ENCODE measurements around the gene PWP1. TPM values are rescaled to one million over a fixed set of nuclear protein-coding genes. Genes with fewer than 3 reads are reported as not detected.

PWP1 gene
- total and polyA plus RNA-seq, 2 experiments from 2014 or later: 110 to 211 TPM

DNA sequence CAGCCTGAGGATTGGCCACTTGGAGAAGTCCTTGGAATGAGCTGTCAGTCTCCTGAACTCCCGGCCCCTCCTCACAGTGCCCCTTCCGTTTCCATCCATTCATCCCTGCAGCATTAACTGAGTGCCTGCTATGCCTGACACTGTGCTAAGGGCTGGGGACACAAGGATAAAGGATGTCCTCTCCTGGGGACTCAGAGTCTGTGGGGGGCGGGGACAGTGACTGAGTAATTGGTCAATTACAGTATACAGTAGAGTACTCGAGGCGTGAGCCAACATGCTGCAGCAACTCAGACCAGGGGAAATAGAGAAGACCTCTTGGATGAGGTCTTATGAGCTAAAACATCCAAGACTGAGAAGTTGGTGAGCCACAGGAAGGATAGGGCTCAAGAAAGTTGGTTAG, 43.4 kb upstream of the PWP1 start (continued):
- TF ChIP-seq ZNF331 (CRISPR knock-in tag; IDR thresholded peaks at IDR 0.05; ENCODE audit: low read depth): no peak
- TF ChIP-seq, protein P1, sequence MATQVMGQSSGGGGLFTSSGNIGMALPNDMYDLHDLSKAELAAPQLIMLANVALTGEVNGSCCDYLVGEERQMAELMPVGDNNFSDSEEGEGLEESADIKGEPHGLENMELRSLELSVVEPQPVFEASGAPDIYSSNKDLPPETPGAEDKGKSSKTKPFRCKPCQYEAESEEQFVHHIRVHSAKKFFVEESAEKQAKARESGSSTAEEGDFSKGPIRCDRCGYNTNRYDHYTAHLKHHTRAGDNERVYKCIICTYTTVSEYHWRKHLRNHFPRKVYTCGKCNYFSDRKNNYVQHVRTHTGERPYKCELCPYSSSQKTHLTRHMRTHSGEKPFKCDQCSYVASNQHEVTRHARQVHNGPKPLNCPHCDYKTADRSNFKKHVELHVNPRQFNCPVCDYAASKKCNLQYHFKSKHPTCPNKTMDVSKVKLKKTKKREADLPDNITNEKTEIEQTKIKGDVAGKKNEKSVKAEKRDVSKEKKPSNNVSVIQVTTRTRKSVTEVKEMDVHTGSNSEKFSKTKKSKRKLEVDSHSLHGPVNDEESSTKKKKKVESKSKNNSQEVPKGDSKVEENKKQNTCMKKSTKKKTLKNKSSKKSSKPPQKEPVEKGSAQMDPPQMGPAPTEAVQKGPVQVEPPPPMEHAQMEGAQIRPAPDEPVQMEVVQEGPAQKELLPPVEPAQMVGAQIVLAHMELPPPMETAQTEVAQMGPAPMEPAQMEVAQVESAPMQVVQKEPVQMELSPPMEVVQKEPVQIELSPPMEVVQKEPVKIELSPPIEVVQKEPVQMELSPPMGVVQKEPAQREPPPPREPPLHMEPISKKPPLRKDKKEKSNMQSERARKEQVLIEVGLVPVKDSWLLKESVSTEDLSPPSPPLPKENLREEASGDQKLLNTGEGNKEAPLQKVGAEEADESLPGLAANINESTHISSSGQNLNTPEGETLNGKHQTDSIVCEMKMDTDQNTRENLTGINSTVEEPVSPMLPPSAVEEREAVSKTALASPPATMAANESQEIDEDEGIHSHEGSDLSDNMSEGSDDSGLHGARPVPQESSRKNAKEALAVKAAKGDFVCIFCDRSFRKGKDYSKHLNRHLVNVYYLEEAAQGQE (IDR thresholded peaks at IDR 0.05; ENCODE audit: unreplicated experiment): no peak
- TF ChIP-seq ZNF114 (CRISPR knock-in tag; IDR thresholded peaks at IDR 0.05): no peak

DNA sequence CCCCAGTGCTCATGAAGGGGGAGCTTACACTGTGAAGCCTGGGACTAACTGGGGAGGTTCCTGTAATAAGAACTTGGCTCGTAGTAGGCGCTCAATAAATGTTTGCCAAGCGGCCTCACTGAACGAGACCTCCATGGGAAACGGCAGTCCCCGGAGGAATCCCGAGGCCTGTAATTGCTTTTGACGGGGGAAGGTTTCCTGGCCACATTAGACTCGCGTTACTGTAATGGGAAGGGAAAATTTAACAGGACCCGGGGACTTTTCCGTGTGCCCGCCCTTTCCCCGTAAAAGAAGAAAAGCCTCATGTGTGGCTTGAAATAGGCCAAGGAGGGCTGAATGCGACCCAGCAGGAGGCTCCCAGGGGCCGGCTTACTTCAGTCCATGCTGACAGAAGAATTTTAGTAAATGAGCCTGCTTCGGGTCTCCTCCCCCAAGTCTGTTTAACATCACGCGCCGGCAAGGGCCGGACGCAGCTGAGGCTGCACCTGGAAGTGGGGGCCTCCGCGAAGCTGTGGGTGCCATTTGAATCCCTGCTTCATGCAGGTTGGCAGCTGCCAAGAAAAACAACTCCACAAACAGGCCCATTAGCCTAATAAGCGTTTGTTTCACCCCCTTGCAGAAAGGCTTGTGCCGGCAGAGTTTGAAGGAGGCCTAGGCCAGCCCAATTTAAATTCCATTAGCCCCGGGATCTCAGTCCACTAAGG, 39.8 kb upstream of the PWP1 start:
- Mint-ChIP-seq H3K27ac (peak overlapping the region; percentile 92), H3K4me1 (peaks cover 23% of the 10 kb centered on the region), H3K9me3 (no peaks in the 10 kb centered on the region), H3K36me3 (ENCODE audit: low read depth) (peaks cover 4% of the 10 kb centered on the region), H3K4me3 (peak overlapping the region; percentile 46; the same call in 1 of the 3 replicates), H3K27me3 (ENCODE audit: insufficient read depth, low read depth, poor library complexity) (peaks cover 6% of the 10 kb centered on the region)
- Histone ChIP-seq H3K36me3 (ENCODE audit: insufficient read depth) (no peaks in the 10 kb centered on the region), H3K4me2 (peak overlapping the region; percentile 7; the same call in 1 of the 2 replicates), H2AFZ (peak overlapping the region; percentile 75; the same call in 1 of the 2 replicates), H3F3A (replicated peaks; ENCODE audit: low read depth) (peaks cover 11% of the 10 kb centered on the region; the same call in 1 of the 2 replicates), H4K20me1 (replicated peaks; ENCODE audit: insufficient read depth) (no peaks in the 10 kb centered on the region), H3K27ac (ENCODE audit: low read depth) (peak overlapping the region; percentile 90), H3K4me3 (peak overlapping the region; percentile 12; the same call in 1 of the 2 replicates), H3K9me2 (ENCODE audit: insufficient read depth) (no peaks in the 10 kb centered on the region), H3K4me1 (ENCODE audit: insufficient read depth) (peaks cover 16% of the 10 kb centered on the region), H3K27me3 (ENCODE audit: insufficient read depth) (no peaks in the 10 kb centered on the region), H3K79me2 (replicated peaks; ENCODE audit: insufficient read depth) (no peaks in the 10 kb centered on the region)
- peak; percentile 90 for ATAC-seq
- peak; percentile 88 for DNase-seq (ENCODE audit: low spot score)
- TF ChIP-seq STAT1 (IDR thresholded peaks at IDR 0.05; ENCODE audit: unreplicated experiment) (no peak), NANOG (IDR thresholded peaks at IDR 0.05; ENCODE audit: borderline replicate concordance) (no peak), POLR2AphosphoS5 (IDR thresholded peaks at IDR 0.05; ENCODE audit: low read depth) (0 out of 2 replicates have a peak, but pooled peaks have one; percentile 20), EZH2phosphoT487 (IDR thresholded peaks at IDR 0.05; ENCODE audit: unreplicated experiment) (no peak)
- TF ChIP-seq, protein P1 (IDR thresholded peaks at IDR 0.05; ENCODE audit: unreplicated experiment): no peak

Measured in GM23338 (cell line).